HepG2 (cell line): ENCODE results near the gene MYH7. TPM values are rescaled to one million over a fixed set of nuclear protein-coding genes. Genes with fewer than 3 reads are reported as not detected.

Experiments used
- microRNA counts: library from miRNA; unstranded; fragments of <30 nt; microRNA quantifications from one replicate; lab custom pipeline; 2015
- microRNA-seq: library from miRNA; unstranded; fragments of <30 nt; microRNA quantifications from one replicate; pipeline ENCODE4, GENCODE V29; 2020
- polyA plus RNA-seq, 8 experiments: library from polyadenylated mRNA; depleted of rRNA in 3 of 8; stranded (reverse) in 7 of 8; unstranded in 1 of 8; fragments of >200 nt; fragmentation: Illumina TruSeq in 4 of 8; extraction: Trizol in 4 of 8; gene quantifications; 2 replicates each; pipeline versions ENCODE4 v1.2.1 to v1.2.3, GENCODE V29; 2011 to 2016; ENCODE audit warnings: low read depth in 4 of 8, missing spikeins in 1 of 8, mixed read lengths in 1 of 8; ENCODE audit not compliant: insufficient read depth in 1 of 8
- small RNA-seq, 3 experiments: library from RNA; depleted of rRNA; stranded (forward); fragments of <200 nt; gene quantifications; one replicate each; pipeline ENCODE3, GENCODE V24; 2012; ENCODE audit warnings: low read depth in 2 of 3, low replicate concordance in 1 of 3; ENCODE audit not compliant: insufficient read length in 3 of 3, insufficient read depth in 2 of 3
- total RNA-seq, 5 experiments: library from RNA; depleted of rRNA; stranded (reverse); fragments of >200 nt; fragmentation: Illumina TruSeq; extraction: Trizol; gene quantifications; 2 replicates each; pipeline ENCODE4 v1.2.3, GENCODE V29; 2016; ENCODE audit warnings: low read depth in 1 of 5

MYH7 gene
- total and polyA plus RNA-seq, 2 of the 13 experiments (the other 11 are each of a cell fraction or from before 2014, with no cell fraction given): 0.04 TPM; not detected in 1

MicroRNAs encoded within 50 kb of the gene (microRNA counts, 767-probe panel; counts per million panel counts)
- microRNA hsa-miR-208a (lab: Ali Mortazavi, UCI) (not detected), microRNA hsa-miR-208b (lab: Ali Mortazavi, UCI) (not detected)

Small RNA genes lying within 50 kb of the gene (microRNA-seq; reads per million reads assigned to microRNA genes)
- not detected for gene MIR208A
- gene MIR208B: not detected

Small RNA genes lying within 50 kb of the gene (small RNA-seq; reads per million reads assigned to genes)
- gene MIR208A (0 reads per million in 3 experiments), gene MIR208B (0 to 4.8 (median 0.65) reads per million in 3 experiments)

Other genes with a start within 250 kb of the MYH7 start
- not detected in 2 replicates for gene RNF212B, start 197.7 kb downstream of the MYH7 start, total RNA-seq (2016; rRNA removed; fragmentation: Illumina TruSeq; extraction: Trizol)
- 0.05 TPM in 1 of 2 replicates, not detected in the other for gene RNF212B, start 197.7 kb downstream of the MYH7 start, polyA plus RNA-seq (2011; rRNA removed)
- gene HOMEZ, start 149.5 kb downstream of the MYH7 start, total RNA-seq (2016; rRNA removed; fragmentation: Illumina TruSeq; extraction: Trizol): 13.6 and 14.5 TPM in 2 replicates
- 31.8 and 35.0 TPM in 2 replicates for gene HOMEZ, start 149.5 kb downstream of the MYH7 start, polyA plus RNA-seq (2011; rRNA removed)
- gene PPP1R3E, start 132.8 kb downstream of the MYH7 start, total RNA-seq (2016; rRNA removed; fragmentation: Illumina TruSeq; extraction: Trizol): 8.3 and 16.5 TPM in 2 replicates
- 22.5 and 26.5 TPM in 2 replicates for gene PPP1R3E, start 132.8 kb downstream of the MYH7 start, polyA plus RNA-seq (2011; rRNA removed)
- 26.6 and 28.1 TPM in 2 replicates for gene BCL2L2, start 128.8 kb downstream of the MYH7 start, total RNA-seq (2016; rRNA removed; fragmentation: Illumina TruSeq; extraction: Trizol)
- gene BCL2L2, start 128.8 kb downstream of the MYH7 start, polyA plus RNA-seq (2011; rRNA removed): 49.8 and 58.5 TPM in 2 replicates
- gene PABPN1, start 114.2 kb downstream of the MYH7 start, total RNA-seq (2016; rRNA removed; fragmentation: Illumina TruSeq; extraction: Trizol): 173 and 233 TPM in 2 replicates
- gene PABPN1, start 114.2 kb downstream of the MYH7 start, polyA plus RNA-seq (2011; rRNA removed): 524 and 560 TPM in 2 replicates
- 0.48 and 0.95 TPM in 2 replicates for gene SLC22A17, start 82.8 kb downstream of the MYH7 start, total RNA-seq (2016; rRNA removed; fragmentation: Illumina TruSeq; extraction: Trizol)
- 1.1 and 1.8 TPM in 2 replicates for gene SLC22A17, start 82.8 kb downstream of the MYH7 start, polyA plus RNA-seq (2011; rRNA removed)
- gene EFS, start 70.5 kb downstream of the MYH7 start, total RNA-seq (2016; rRNA removed; fragmentation: Illumina TruSeq; extraction: Trizol): not detected in 2 replicates
- gene EFS, start 70.5 kb downstream of the MYH7 start, polyA plus RNA-seq (2011; rRNA removed): not detected in 2 replicates
- gene IL25, start 62.9 kb downstream of the MYH7 start, total RNA-seq (2016; rRNA removed; fragmentation: Illumina TruSeq; extraction: Trizol): not detected in 2 replicates
- not detected in 2 replicates for gene IL25, start 62.9 kb downstream of the MYH7 start, polyA plus RNA-seq (2011; rRNA removed)
- not detected in 2 replicates for gene CMTM5, start 58.6 kb downstream of the MYH7 start, total RNA-seq (2016; rRNA removed; fragmentation: Illumina TruSeq; extraction: Trizol)
- gene CMTM5, start 58.6 kb downstream of the MYH7 start, polyA plus RNA-seq (2011; rRNA removed): not detected in 2 replicates
- not detected in 2 replicates for gene MYH6, start 27.4 kb downstream of the MYH7 start, total RNA-seq (2016; rRNA removed; fragmentation: Illumina TruSeq; extraction: Trizol)
- 0.01 TPM in 1 of 2 replicates, not detected in the other for gene MYH6, start 27.4 kb downstream of the MYH7 start, polyA plus RNA-seq (2011; rRNA removed)
- gene NGDN, start 34.0 kb upstream of the MYH7 start, total RNA-seq (2016; rRNA removed; fragmentation: Illumina TruSeq; extraction: Trizol): 216 and 241 TPM in 2 replicates
- gene NGDN, start 34.0 kb upstream of the MYH7 start, polyA plus RNA-seq (2011; rRNA removed): 131 and 154 TPM in 2 replicates
- gene ZFHX2, start 116.1 kb upstream of the MYH7 start, total RNA-seq (2016; rRNA removed; fragmentation: Illumina TruSeq; extraction: Trizol): 0.44 and 0.49 TPM in 2 replicates
- gene ZFHX2, start 116.1 kb upstream of the MYH7 start, polyA plus RNA-seq (2011; rRNA removed): 0.17 and 0.24 TPM in 2 replicates
- 7.1 and 7.4 TPM in 2 replicates for gene THTPA, start 120.6 kb upstream of the MYH7 start, total RNA-seq (2016; rRNA removed; fragmentation: Illumina TruSeq; extraction: Trizol)
- gene THTPA, start 120.6 kb upstream of the MYH7 start, polyA plus RNA-seq (2011; rRNA removed): 8.2 and 8.7 TPM in 2 replicates
- gene AP1G2, start 132.1 kb upstream of the MYH7 start, total RNA-seq (2016; rRNA removed; fragmentation: Illumina TruSeq; extraction: Trizol): 39.4 and 96.9 TPM in 2 replicates
- 611 and 685 TPM in 2 replicates for gene AP1G2, start 132.1 kb upstream of the MYH7 start, polyA plus RNA-seq (2011; rRNA removed)
- gene JPH4, start 143.1 kb upstream of the MYH7 start, total RNA-seq (2016; rRNA removed; fragmentation: Illumina TruSeq; extraction: Trizol): 0.14 and 0.22 TPM in 2 replicates
- 0.08 and 0.16 TPM in 2 replicates for gene JPH4, start 143.1 kb upstream of the MYH7 start, polyA plus RNA-seq (2011; rRNA removed)
- gene DHRS2, start 200.7 kb upstream of the MYH7 start, total RNA-seq (2016; rRNA removed; fragmentation: Illumina TruSeq; extraction: Trizol): 2,867 and 3,021 TPM in 2 replicates
- gene DHRS2, start 200.7 kb upstream of the MYH7 start, polyA plus RNA-seq (2011; rRNA removed): 1,596 and 1,621 TPM in 2 replicates